Measurements from ENCODE around the gene PLPPR1. TPM values are rescaled to one million over a fixed set of nuclear protein-coding genes. Genes with fewer than 3 reads are reported as not detected.
"Not testable (repeated sequence)": the region's sequence is repeated elsewhere in the genome, so short reads cannot be mapped to it uniquely, and the experiment has no call there.

PLPPR1 gene
- not detected for polyA plus RNA-seq (2013, experiment 1 of 2; ENCODE audit: insufficient read length)
- 0.05 TPM for polyA plus RNA-seq (2013, experiment 2 of 2; ENCODE audit: insufficient read length)

DNA sequence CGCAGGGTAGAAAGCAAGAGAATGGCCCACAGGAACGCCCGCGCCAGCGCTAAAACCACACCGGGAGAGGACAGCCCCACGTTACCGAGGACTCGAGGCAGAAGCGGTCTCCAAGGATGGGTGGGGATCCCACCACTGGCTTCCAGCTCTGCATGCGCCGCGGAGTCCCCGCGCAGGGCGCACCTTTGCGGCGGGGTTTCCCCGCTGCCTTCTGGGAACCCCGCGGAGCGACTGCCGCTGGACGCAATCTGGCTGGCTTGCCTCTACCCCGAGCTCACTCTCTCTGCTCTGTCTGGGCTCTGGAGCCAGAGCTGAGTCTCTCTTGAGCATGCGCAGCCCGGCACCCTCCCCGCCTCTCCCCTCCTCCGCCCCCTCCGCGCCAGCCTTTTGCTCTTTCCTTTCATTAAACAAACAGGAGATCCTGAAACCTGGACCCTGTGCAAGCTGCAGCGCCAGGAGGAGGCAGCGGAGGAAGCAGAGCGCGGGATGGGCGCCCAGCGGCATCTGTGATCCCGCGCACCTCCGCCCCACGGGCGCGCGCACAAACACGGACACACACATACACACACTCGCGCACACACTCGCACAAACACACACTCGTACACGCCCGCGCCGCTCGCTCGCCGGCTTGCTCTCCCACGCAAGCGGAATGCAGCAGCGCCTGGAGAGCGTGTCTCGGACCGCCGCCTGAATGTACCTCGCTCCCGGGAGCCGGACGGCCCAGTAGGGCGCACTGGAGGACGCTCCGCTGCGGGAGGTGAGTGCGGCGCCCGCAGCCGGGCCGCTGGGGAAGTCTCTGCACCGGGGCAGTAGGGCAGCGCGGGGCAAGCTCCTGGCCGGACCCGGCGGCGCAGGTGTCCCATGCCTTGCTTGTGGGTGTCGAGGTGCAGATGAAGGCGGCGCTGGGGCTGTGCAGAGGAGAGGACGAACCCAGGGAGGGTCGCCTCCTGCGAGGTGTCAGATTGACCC is at the start of gene PLPPR1:
Gene PLPPR1 (plus strand): TSS at position 382 of the 969 bp plus-strand sequence.
- peak; percentile 62 for DNase-seq

DNA sequence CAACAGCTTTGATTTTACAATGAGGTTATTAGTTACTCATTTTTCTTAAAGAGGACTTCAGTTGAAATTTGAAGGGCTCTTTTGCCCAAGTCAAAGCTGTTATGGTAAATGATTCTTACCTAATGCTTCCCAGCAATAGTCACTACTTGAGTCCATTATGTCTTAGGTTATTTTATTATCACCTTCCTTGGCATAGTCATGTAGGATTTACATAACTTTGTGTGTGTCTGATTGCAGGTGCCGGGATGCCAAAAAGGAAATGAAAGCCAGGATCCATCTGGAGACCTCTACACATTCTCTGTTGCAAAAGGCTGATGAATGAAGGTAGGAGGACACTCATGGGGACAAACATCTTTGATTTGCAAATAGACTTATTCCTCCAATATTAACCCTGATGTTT is 38.8 kb upstream of the PLPPR1 start:
- no peak for DNase-seq

DNA sequence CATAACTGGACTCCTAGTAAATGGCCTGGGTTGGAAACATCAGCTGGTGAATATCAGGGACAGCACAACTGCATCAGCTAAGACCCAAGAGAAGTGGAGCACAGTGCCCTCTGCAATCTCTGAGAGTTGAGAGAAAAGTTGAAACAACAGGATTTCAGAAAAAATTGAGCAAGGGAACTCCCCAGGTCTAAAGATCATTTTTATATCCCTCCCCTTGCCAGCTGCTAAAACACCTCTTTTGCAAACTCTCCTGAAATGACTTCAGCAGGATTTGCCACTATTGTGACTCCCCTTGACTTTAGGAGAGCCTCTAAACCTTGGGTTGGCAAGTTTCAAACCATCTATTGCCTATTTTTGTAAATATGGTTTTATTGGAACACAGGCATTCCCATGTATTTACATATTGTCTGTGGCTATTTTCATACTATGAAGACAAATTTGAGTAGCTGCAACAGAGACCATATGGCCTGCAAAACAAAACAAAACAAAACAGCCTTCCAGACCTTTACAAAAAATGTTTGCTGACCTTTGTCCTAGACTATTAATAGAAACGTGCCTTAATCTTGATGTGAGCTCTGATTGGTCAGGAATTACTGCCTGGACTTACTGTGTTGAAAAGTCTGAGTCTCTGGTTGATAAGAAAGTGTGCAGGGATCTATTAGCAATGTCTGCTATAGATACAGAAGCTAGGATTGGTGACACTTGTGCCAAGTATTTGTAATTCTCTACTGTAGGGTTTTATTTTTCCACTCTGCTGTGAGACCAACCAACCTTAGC is 37.7 kb upstream of the PLPPR1 start:
- DNase-seq = no peak

DNA sequence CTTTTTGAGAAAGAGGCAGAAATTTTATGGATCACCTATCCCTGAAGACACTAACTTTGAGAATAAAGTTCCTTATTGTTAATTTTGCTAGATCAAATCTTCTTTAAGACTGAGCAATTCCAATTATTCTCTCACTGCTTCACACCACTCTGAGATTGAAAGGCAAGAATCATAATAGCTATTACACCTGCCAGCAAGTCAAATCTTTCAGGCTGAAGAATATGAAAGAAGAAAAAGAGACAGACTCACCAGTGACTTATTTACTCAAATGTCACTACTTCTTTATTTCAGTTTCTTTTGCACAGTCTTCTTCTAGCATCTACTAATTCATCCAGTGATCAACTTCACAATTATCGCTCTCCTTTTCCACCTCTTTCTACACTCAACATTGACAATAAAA is 35.9 kb upstream of the PLPPR1 start:
- DNase-seq = no peak

DNA sequence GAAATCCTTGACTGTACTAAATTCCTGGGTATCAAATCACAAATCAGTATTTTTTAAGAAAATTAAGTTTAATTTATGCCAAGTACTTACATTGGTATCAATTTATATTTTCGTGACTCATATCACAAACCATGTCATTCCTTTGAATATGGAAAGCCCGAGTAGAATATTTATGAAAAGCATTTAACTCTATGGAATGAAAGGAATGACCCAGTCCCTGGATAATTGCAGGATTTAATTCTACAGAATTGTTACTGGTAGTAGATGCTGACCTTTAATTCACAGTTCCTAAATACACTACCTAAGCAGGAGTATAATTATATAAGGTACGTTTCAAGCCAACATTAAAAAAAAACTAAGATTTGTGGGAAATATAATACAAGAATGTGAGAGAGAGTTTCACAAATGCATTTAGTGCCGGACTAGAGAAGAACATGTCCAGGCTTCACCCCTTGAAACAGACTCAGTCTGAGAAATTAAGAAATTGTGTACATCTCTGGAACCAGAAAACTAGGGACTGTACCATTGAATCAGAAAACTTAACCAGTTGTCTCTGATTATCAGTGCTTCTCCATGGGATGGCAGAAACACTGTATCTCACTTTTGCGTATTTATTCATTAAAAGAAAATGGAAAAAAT is 28.5 kb upstream of the PLPPR1 start:
- peak; percentile 30 for DNase-seq

DNA sequence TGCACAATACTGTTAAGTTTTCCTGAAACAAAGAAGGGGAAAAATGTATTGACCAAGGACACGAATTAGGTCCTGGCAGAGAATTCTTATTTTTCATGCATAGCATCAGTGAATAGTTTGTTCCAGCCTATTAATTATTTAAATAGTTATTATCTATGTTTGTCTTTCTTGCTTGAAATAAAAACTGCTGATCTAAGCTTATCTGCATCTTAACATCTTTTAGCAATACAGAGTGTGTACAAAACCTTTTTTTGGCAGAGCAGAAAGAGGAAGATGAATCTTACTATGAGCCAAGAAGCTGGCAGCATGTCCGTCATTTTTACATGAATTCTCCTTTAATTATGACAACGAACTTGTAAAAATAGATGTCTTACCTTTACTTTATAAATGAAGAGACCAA is 23.3 kb upstream of the PLPPR1 start:
- DNase-seq = no peak

DNA sequence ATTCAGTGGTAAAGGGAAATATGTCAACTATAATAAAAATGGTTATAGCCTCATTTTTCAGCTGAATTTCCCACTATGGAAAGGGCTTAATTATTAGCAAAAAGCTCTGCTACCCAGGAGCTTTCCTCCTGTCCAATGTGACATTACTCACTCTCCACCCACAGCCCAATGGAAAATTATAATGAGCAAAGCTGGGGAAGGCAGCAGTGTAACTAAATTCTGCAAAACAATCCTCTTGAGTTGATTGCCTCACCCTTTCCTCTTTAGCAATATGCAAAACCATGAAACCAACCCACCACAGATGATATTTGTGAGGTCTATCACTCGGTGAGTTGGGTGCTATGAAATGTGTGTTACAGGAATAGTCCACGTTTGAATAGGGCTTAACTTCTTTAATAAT is 14.0 kb upstream of the PLPPR1 start:
- no peak for DNase-seq

DNA sequence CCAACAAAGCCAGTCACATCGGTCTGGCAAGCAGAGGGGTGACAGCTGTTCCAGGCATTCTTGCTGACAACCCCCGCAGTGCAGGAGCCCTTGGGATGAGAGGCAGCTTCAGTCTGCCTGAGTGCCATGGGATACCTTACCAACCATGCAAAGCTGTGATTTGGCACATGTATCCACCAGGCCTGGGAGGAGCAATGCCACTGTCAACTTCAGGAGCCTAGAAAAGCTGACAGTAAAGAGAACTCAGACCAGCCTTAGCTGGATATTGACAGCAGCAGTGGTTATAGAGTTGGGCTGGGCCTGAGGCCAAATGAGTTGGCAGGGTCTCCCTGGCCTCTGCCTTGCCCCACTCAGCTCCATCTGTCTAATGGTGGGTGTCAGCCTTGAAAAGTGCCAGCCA is 10.1 kb upstream of the PLPPR1 start:
- DNase-seq = no peak

DNA sequence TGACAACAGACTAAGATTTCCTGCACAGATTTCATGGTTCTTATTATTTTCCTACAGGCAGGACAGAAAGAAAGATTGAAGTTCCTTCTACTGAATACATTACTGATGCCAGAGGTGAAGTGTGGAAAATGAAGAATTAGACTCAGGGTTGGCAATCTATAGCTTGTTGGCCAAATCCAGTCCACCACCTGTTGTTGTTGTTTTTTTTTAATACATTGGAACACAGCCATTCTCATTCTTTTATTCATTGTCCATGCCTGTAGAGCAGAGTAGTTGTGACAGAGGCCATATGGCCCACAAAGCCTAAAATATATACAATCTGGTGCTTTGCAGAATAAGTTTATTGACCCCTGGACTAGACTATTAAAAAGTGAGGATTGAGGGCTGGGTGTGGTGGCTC is 5.8 kb upstream of the PLPPR1 start:
- DNase-seq = no peak

DNA sequence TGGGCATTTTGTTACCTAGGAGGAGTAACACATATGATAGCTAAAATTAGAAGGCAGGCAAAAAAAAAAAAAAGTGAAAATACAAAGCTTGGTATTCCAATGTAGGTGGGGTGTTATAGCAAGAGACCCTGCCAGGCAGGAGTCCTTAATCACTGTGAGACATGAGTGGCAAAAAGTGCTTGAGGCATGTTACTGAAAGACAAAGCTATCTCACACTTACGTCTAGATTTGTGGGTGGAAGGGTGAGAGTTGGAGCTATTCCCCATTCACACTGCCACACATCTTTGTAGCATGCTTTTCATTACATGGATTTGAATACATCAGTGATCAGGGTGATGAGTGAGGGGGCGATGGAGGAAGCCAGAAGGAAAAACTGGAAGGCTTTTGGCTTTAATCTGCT is 2.6 kb upstream of the PLPPR1 start:
- DNase-seq = no peak

DNA sequence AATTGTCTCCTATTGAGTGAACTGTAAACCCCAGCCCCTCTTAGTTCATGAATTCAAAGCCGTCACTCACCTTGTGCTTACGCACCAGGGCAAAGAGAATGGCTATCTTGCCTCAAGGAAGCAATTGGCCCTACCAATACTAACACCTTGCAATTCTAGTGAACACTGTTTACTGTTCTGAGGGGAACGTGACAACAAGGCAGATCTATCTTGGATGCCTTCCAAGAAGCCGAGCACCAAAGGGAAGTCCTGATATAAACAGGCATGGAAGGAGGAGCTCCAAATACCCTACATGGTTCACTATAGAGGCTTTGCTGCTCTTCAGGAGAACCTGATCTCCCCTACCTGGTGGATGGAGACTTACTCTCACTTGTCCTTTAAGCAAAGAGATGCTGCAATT is 1.7 kb upstream of the PLPPR1 start:
- DNase-seq = no peak

DNA sequence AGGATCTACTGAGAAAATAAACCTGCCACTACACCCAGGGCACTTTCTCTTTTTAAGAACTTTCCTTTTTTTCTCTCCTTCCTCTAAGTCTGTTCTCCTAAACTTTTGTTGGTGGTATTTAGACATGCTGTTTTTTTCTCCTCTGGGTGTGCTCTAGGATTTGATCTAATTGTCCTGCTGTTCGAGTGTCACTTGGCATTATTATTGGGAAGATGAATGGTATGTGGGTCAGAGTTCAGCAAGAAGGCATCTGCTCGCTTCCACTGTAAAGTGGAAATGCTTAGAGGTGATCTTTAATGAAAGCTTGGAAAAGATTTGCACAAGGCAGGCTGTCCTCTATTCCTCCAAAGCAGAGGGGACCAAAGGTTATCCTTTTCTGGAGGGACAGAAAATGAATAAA is 1.3 kb upstream of the PLPPR1 start:
- DNase-seq = no peak

DNA sequence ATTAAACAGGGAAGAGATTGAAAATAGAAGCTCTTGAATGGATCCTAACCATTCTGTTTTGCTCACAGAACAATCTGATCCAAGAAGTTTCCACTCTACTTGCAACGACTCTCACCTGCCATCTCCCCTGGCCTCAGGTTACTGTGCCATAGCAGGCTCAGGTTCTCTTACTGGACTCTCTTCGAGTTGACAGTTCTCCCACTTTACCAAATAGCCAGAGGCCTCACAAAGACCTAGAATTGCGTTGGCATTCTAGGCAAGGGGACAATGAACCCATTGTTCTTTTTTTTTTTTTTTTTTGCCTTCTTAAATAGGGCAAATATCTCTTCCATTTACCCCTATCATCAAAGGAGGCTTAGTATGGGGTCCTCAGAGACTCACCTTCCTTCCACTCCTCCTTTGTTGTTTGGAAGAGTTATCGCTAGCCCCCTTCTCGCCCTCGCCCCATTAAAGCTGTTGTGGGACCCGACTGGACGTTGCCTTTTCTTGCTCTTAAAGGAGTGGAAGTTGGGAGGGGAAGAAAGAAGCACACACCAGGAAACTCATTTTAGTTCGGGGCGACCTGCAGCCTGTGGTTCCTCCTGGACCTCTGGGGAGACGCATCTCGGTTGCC is 688 bp upstream of the PLPPR1 start:
- DNase-seq = no peak

DNA sequence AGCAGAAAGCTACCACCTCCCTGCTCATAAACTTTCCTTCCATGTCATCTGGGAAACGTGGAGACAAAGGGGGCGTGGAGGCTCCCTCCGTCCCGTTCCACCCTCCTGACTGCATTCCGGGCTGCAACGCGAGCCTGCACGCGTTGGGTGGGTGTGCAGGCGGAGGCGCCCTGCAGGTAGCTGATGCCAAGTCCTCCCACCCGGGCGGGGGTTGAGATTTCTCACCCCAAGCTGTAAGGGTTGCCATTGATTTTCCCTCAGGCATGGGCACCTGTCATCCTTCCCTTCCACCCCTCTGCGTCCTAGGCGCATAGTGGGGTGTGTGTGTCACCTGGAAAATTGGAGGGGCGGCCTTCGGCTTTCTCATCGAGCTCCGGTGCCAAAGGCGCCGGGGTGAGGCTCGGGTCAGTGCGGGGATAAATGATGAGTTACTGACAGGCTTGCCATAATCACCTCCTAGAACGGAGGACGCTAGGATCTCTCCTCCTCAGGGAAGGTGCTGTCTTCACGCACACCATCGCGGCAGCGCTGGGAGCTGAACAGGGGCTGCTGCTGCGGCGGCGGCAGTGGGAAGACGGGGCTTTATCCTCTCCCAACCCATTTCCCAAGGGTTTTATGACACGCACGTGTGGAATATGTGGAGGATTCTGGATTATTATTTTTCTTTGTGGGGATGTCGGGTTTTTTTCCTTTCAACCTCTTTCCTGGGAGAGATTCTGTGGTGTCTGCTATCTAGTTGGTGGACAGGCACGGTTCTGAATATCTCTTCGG is 973 bp downstream of the PLPPR1 start:
- DNase-seq = no peak

DNA sequence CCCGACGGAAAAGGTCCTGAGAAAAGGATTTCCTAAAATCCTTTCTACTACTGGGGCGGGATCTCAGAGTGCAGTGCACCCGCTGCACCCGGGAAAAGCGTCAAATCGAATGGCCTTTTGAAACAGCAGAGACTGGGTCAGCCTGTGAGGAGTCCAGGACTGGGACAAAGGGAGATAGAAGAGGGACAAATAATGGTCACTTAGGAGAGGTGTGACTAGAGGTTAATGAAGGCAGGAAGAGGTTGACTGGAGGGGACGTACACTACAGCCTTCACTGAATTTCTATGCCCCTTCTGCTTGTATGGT is 1.5 kb downstream of the PLPPR1 start:
- no peak for DNase-seq

DNA sequence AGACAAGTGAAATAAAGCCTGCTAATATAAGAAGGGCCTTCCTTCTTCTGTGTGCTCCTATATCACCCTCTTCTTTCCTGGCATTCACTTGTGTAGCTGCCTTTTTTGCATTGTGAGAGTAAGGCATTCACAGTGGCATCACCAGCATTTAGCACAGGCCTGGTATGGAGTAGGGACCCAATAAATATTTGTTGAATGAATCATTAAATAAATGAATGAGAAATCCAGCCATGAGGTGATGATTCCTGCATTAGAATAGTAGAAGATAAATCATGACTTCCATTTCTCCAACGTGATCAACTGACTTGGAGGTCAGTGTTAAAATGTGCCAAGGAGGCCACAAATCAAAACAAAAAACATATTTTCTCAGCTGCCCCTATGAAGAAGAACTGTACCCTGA is 3.9 kb downstream of the PLPPR1 start:
- no peak for DNase-seq

DNA sequence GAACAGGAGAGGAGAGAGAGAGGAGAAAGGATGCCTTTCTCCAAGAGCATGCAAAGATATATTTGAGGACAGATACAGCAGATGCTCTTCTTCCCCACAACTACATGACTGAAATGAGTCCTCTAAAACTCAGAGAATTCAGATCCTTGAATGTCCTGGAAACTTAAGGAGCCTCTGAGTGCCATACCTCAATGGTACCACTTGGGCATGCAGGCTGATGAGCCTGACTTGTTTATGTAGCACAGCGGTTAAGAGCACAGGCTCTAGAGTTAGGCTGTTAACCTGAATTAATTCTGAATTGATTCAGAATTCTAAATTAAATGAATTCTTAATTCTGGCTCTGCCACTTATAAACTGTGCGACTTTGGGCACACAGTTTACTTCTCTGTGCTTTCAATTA is 5.7 kb downstream of the PLPPR1 start:
- no peak for DNase-seq

DNA sequence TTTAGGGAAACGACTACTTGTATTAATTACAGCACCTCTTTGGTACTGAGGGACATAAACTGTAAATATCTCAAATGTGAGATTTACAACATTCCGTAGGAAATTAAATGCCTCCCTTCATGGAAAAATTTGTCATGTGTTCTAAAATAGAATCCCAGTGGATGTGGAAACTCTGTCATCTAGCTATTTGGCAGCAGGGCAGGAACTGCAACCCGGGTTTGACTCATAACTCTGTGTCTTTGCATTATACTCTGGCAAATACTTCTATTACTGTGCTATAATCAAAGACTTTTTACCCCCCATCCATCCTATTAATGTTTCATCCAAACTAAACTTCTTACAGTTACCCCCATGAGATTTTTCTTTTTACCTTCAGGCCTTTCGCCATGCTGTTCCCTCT is 6.6 kb downstream of the PLPPR1 start:
- DNase-seq = no peak

DNA sequence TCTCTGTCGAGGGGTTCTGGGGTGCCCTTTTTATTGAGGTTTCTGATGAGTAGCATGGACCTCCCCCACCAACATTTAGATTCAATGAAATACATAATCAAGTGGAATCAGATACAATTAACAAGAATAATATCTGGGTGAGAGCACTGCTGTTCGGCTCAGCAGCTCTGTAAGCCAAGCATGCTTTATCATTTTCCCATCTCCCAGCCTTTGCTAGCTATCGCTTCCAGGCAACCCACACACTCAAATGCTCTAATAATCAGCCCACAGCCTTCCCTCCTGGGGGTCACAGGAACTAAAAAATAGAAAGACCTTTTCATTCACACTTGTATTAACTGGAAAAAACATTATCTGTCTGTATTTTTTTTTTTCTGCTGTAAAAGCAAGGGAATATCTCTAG is 8.9 kb downstream of the PLPPR1 start:
- no peak for DNase-seq

DNA sequence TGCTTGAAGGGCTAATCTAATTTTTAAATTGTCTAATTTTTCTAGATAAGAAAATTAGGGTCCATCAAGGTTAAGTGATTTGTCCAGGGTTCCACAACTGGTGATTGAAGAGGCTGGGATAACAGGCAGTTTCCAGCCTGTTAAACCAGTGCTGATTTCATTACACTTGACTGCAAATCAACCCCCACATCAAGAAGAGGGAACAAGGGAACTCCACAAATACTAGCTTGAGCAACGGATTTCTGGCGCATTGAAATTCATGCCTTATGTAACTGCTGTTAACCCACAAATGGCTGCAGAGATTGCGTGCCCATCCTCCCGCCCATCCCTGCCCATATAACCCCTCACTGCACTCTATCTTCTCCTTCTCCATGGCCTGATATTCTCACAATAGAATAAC is 10.0 kb downstream of the PLPPR1 start:
- no peak for DNase-seq

DNA sequence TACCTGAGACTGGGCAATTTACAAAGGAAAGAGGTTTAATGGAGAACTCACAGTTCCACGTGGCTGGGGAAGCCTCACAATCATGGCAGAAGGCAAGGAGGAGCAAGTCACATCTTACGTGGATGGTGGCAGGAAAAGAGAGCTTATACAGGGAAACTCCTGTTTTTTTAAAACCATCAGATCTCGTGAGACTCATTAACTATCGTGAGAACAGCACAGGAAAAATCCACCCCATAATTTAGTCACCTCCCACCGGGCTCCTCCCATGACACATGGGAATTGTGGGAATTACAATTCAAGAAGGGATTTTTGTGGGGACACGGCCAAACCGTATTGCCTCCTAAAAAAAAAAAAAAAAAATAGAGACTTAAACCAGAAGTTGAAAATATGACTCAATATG is 11.1 kb downstream of the PLPPR1 start:
- not testable (repeated sequence) for DNase-seq

DNA sequence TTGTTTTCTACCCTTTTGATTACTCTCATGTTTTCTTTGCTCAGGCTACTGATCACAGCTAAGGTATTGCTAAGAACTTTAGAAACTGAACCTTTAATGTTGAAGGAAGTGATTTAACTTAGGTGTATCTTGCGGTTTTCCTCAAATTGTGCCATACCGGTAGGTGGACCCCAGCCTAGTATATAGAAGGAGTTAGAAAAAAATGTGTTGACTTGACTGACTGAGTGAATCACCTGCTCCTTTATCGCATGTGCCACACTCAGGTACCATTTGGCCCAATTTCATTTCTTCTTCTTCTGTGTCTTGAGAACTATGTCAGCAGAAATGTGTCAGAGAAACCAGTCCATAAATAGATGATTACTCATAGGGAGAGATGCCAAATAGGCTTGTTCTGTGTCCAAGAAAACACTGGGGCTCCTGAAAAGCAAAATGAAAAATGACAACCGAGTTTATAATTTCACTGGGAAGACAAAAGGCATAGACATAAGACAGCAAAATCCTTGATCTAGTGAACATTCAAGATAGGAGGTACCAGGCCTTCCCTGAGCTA is 19.4 kb downstream of the PLPPR1 start:
- DNase-seq = peak; percentile 6
